Ovary (tissue), 9 donors: Measurements from ENCODE around the gene DRAXIN. TPM values are rescaled to one million over a fixed set of nuclear protein-coding genes. Genes with fewer than 3 reads are reported as not detected.
A peak's percentile ranks its signal among the peaks of the same experiment; 100 is the strongest.

ENCODE experiments used
- DNase-seq, 5 donors: peaks; one replicate each; pipeline ENCODE4 v3.0.0-alpha.2; 2019 to 2020
- H3K27ac ChIP-seq, 2 donors: fragments of 200-600 bp; one replicate each; pipeline versions ENCODE4 v1.5.1 to v1.8.0; 2019 to 2022
- H3K27me3 ChIP-seq: fragments of 200-600 bp; one replicate; pipeline ENCODE4 v1.8.0; 2022
- H3K36me3 ChIP-seq: fragments of 200-600 bp; sonication (generic); one replicate; pipeline ENCODE4 v1.5.1; 2019
- H3K4me1 ChIP-seq: one replicate; pipeline ENCODE4 v1.8.1; 2013; ENCODE audit warnings: mild to moderate bottlenecking, moderate library complexity; ENCODE audit not compliant: insufficient read depth
- H3K4me3 ChIP-seq: fragments of 200-600 bp; sonication (generic); one replicate; pipeline ENCODE4 v1.5.1; 2017
- H3K9me3 ChIP-seq, 2 donors: fragments of 200-600 bp in 1 of 2; sonication (generic) in 1 of 2; one replicate each; pipeline versions ENCODE4 v1.5.1 to v1.8.1; 2013 to 2019; ENCODE audit warnings: mild to moderate bottlenecking in 1 of 2, moderate library complexity in 1 of 2
- CTCF ChIP-seq, 3 donors: fragments of 450-650 bp in 2 of 3; fragments of 200-600 bp in 1 of 3; IDR thresholded peaks; one replicate each; pipeline versions ENCODE4 v1.5.1 to v1.8.0; 2016 to 2022; ENCODE audit warnings: antibody characterized with exemption in 3 of 3, mild to moderate bottlenecking in 1 of 3
- EP300 ChIP-seq: sonication (generic); formaldehyde crosslinking; IDR thresholded peaks from one replicate; pipeline ENCODE4 v1.6.1; 2017; ENCODE audit warnings: antibody characterized with exemption
- POLR2A ChIP-seq: fragments of 450-650 bp; IDR thresholded peaks from one replicate; pipeline ENCODE4 v1.6.1; 2017; ENCODE audit warnings: antibody characterized with exemption, mild to moderate bottlenecking, moderate library complexity
- WGBS, 3 donors: extraction: QIAGEN DNeasy Blood & Tissue Kit in 1 of 3; methylation state at CpG; one replicate each; pipeline versions ENCODE4 v1.1.5 to v1.1.7; 2013 to 2017; 5-methylcytosine and 5-hydroxymethylcytosine counted together
- intact Hi-C, 4 donors: fragments of 100-400 bp; cut with DNase I; formaldehyde crosslinking; loops; one replicate each; pipeline versions ENCODE4 v1.11.0 to v1.15.1; 2022 to 2023
- polyA plus RNA-seq, 2 donors: library from polyadenylated mRNA; stranded (reverse); fragments of 200-250 nt in 1 of 2; fragments of 350-450 nt in 1 of 2; fragmentation: Illumina TruSeq in 1 of 2; extraction: RNeasy Lipid Tissue Mini Kit (QIAGEN cat#74804) in 1 of 2; gene quantifications; one replicate each; pipeline ENCODE4 v1.2.3, GENCODE V29; 2013 to 2014
- total RNA-seq, 7 donors: library from RNA; depleted of rRNA in 2 of 7; stranded (reverse); fragments of >200 nt in 2 of 7; fragmentation: NEBNext Ultra II Directional in 3 of 7; extraction: Animal tissue kit (Norgen Biotek cat#: 25700) in 3 of 7; gene quantifications; one replicate each; pipeline versions ENCODE4 v1.1.0 to v1.2.4, GENCODE V29; 2016 to 2023
- donor health status: DM: no; HTN: no; CAD: no; lungs with moderate emphysema.
- donor health status: DM: no; HTN: no; CAD: no.
- donor health status: Bipolar disorder and iron deficiency.
- donor health status: DM: yes; HTN: yes; CAD: no.
- donor health status: DM: no; HTN: no; CAD: no.
- donor health status: DM: yes; HTN: yes; CAD: no.

Gene DRAXIN
- total and polyA plus RNA-seq, 9 donors = under 0.01 to 0.33 (median 0.05) TPM; not detected in 2

DNA sequence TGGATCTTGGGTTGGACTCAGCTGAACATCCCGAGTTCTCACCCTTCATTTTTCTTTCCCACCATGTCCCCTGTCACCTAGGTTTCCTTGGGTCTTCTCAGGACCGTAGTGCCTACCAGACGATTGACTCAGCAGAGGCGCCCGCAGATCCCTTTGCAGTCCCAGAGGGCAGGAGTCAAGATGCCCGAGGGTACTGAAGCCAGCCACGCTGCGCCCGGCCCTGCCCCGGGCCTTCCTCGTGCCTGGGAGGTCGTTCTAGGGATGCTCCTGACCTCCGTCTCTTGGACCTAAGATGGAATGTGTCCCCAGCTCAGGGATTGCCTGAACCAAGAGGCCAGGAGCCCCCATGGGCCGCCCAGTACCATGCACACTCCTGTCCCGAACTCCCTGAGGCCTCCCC is 58.5 kb downstream of the DRAXIN start:
- no peaks in the 10 kb centered on the region for H3K27me3 ChIP-seq
- H3K27ac ChIP-seq = no peak overlapping the region
- DNase-seq = no peak
- 92 to 93% (median 93%) methylated on average over 15 of the region's 15 CpGs for WGBS, 3 donors
- no peak for TF ChIP-seq POLR2A
- no peak for TF ChIP-seq EP300
- no peak for TF ChIP-seq CTCF (IDR thresholded peaks at IDR 0.05)
- H3K4me3 ChIP-seq = no peak overlapping the region
- no peaks in the 10 kb centered on the region for H3K9me3 ChIP-seq
- intact Hi-C loops = no loop called here
- H3K4me1 ChIP-seq = no peaks in the 10 kb centered on the region
- no peaks in the 10 kb centered on the region for H3K36me3 ChIP-seq

GRCh38 chr1:11751087-11751486 is 59.6 kb downstream of the DRAXIN start:
- no peak overlapping the region for H3K4me3 ChIP-seq
- H3K4me1 ChIP-seq = no peaks in the 10 kb centered on the region
- DNase-seq = no peak
- TF ChIP-seq POLR2A (no peak), CTCF (IDR thresholded peaks at IDR 0.05) (no peak), EP300 (no peak)
- H3K27ac ChIP-seq = no peak overlapping the region
- no peaks in the 10 kb centered on the region for H3K27me3 ChIP-seq
- H3K36me3 ChIP-seq = no peaks in the 10 kb centered on the region
- H3K9me3 ChIP-seq = no peaks in the 10 kb centered on the region
- 79 to 81% (median 80%) methylated on average over 9 of the region's 9 CpGs for WGBS, 3 donors
- intact Hi-C loops = no loop called here

GRCh38 chr1:11752359-11753088 is 61.0 kb downstream of the DRAXIN start:
- no peak for DNase-seq
- intact Hi-C loops = no loop called here
- H3K27me3 ChIP-seq = no peaks in the 10 kb centered on the region
- H3K27ac ChIP-seq = no peak overlapping the region
- 49 to 58% (median 53%) methylated on average over 17 of the region's 17 CpGs for WGBS, 3 donors
- no peak overlapping the region for H3K4me3 ChIP-seq
- no peaks in the 10 kb centered on the region for H3K9me3 ChIP-seq
- H3K36me3 ChIP-seq = no peaks in the 10 kb centered on the region
- H3K4me1 ChIP-seq = no peaks in the 10 kb centered on the region
- TF ChIP-seq POLR2A (no peak), CTCF (IDR thresholded peaks at IDR 0.05) (no peak), EP300 (no peak)

DNA sequence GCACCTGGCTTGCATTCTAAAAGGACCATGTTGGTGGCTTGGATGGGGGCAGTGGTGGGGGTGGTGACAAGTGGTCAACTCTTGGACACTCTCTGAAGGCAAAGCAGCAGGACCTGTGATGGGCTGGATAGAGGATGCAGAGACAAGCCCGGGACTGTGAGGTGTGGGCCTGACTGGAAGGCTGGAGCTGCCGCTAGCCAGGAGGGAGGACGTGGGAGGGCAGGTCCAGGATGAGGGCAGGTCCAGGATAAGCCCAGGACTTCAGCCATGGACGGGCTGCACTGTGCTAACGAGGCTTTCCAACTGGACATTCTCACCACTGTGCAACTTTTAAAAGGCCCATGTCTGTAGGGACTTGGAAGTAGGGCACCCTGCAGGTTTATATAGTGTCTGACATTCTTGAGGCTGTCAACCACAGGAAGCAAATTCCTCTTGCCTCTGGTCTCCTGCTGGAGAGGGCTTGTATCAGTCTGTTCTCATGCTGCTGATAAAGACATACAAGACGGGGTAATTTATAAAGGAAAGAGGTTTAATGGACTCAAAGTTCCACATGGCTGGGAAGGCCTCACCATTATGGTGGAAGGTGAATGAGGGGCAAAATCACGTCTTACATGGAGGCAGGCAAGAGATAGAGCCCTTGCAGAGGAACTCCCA is 62.2 kb downstream of the DRAXIN start:
- WGBS, 3 donors = 15 to 21% (median 20%) methylated on average over 7 of the region's 7 CpGs
- no peaks in the 10 kb centered on the region for H3K27me3 ChIP-seq
- H3K4me1 ChIP-seq = no peaks in the 10 kb centered on the region
- no peaks in the 10 kb centered on the region for H3K9me3 ChIP-seq
- H3K4me3 ChIP-seq = no peak overlapping the region
- TF ChIP-seq EP300 = no peak
- no peak for TF ChIP-seq CTCF (IDR thresholded peaks at IDR 0.05)
- no peak for TF ChIP-seq POLR2A
- no peak overlapping the region for H3K27ac ChIP-seq
- DNase-seq = peak in 1 of 5 donors; percentile 39
- no peaks in the 10 kb centered on the region for H3K36me3 ChIP-seq
- intact Hi-C loops = no loop called here
